Peyer's patch (tissue), 4 donors: Measurements from ENCODE around the gene POLR1D. TPM values are rescaled to one million over a fixed set of nuclear protein-coding genes. Genes with fewer than 3 reads are reported as not detected.

Source experiments
- DNase-seq, 3 donors: peaks; one replicate each; pipeline ENCODE4 v3.0.0-alpha.2; 2017 to 2019
- H3K27ac ChIP-seq, 4 donors: fragments of 200-600 bp; sonication (generic); one replicate each; pipeline ENCODE4 v1.5.1; 2016 to 2019
- H3K27me3 ChIP-seq, 2 donors: fragments of 200-600 bp; sonication (generic); one replicate each; pipeline ENCODE4 v1.5.1; 2019
- H3K36me3 ChIP-seq, 3 donors: fragments of 200-600 bp; sonication (generic); one replicate each; pipeline ENCODE4 v1.5.1; 2016 to 2019
- H3K4me1 ChIP-seq, 4 donors: fragments of 200-600 bp; sonication (generic); one replicate each; pipeline ENCODE4 v1.5.1; 2016 to 2019
- H3K4me3 ChIP-seq, 4 donors: fragments of 200-600 bp; sonication (generic); 1 replicate in 3 of 4; 2 replicates in 1 of 4; pipeline ENCODE4 v1.5.1; 2016 to 2019; ENCODE audit warnings: mild to moderate bottlenecking in 1 of 4
- H3K9me3 ChIP-seq, 4 donors: fragments of 200-600 bp; sonication (generic); one replicate each; pipeline ENCODE4 v1.5.1; 2016 to 2019; ENCODE audit warnings: mild to moderate bottlenecking in 1 of 4
- POLR2A ChIP-seq, 2 donors: fragments of 450-650 bp; IDR thresholded peaks; one replicate each; pipeline ENCODE4 v1.5.1; 2017; ENCODE audit warnings: antibody characterized with exemption in 2 of 2, mild to moderate bottlenecking in 2 of 2, moderate library complexity in 2 of 2
- total RNA-seq, 4 donors: library from RNA; depleted of rRNA; stranded (reverse); fragments of >200 nt; gene quantifications; one replicate each; pipeline ENCODE4 v1.1.0, GENCODE V29; 2016
- TF ChIP-seq, protein P1 (sequence below), 6 experiments: fragments of 450-650 bp in 4 of 6; fragments of 200-600 bp in 2 of 6; sonication (generic) in 1 of 6; IDR thresholded peaks; one replicate each; pipeline ENCODE4 v1.5.1; 2017 to 2019; ENCODE audit warnings: antibody characterized with exemption in 6 of 6, mild to moderate bottlenecking in 3 of 6, moderate library complexity in 1 of 6

Gene POLR1D
- total RNA-seq, 4 donors from 2014 or later = 83.3 to 104 (median 90.5) TPM

DNA sequence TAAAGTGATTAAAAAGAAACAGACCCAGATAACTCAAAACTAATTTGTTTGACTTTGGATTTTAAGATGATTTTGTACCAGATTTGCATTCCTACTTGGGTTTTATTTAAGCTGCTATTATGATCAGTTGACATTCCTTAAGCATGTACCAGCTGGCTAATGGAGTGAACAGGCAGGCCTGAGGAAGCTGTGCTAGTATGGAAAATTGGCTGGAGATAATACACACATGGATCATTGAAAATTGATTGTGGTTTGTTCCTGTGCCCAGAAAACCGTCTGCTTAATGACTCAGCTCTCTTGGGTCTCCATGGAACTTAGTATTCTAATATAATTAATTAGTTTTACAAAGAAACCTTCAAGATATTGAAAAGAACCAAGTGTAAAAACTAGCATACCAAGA, 22.6 kb downstream of the POLR1D start:
- H3K36me3 ChIP-seq = peaks cover 0 to 12% (median 0%) of the 10 kb centered on the region in 3 donors
- no peak overlapping the region for H3K27ac ChIP-seq
- H3K27me3 ChIP-seq = no peaks in the 10 kb centered on the region
- TF ChIP-seq, protein P1, sequence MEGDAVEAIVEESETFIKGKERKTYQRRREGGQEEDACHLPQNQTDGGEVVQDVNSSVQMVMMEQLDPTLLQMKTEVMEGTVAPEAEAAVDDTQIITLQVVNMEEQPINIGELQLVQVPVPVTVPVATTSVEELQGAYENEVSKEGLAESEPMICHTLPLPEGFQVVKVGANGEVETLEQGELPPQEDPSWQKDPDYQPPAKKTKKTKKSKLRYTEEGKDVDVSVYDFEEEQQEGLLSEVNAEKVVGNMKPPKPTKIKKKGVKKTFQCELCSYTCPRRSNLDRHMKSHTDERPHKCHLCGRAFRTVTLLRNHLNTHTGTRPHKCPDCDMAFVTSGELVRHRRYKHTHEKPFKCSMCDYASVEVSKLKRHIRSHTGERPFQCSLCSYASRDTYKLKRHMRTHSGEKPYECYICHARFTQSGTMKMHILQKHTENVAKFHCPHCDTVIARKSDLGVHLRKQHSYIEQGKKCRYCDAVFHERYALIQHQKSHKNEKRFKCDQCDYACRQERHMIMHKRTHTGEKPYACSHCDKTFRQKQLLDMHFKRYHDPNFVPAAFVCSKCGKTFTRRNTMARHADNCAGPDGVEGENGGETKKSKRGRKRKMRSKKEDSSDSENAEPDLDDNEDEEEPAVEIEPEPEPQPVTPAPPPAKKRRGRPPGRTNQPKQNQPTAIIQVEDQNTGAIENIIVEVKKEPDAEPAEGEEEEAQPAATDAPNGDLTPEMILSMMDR (IDR thresholded peaks at IDR 0.05) = no peak
- no peak for TF ChIP-seq POLR2A (IDR thresholded peaks at IDR 0.05)
- H3K4me1 ChIP-seq = peaks cover 0 to 16% (median 0%) of the 10 kb centered on the region in 4 donors
- H3K4me3 ChIP-seq = no peak overlapping the region
- DNase-seq = no peak
- H3K9me3 ChIP-seq = no peaks in the 10 kb centered on the region

DNA sequence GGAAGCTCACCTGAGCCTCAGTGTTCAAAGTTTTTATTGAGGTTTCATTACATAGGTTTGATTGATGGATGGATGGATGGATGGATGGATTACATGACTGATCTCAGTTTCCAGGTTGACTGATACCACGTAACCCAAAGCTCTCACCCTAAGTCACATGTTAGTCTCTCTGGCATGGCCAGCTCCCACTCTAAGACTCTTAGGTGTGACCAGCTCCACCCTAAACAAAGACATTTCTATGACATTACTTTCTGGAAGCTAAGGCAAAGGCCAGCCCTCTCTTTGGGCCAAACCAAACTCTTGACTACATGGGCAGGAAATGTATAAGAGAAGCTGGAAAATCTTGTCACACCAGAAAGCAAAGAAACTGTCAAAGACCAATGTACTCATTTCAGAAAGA, 28.6 kb downstream of the POLR1D start:
- H3K9me3 ChIP-seq = peaks cover 0 to 10% (median 5%) of the 10 kb centered on the region in 4 donors
- no peaks in the 10 kb centered on the region for H3K27me3 ChIP-seq
- H3K27ac ChIP-seq = no peak overlapping the region
- no peak for TF ChIP-seq POLR2A (IDR thresholded peaks at IDR 0.05)
- TF ChIP-seq, protein P1 (IDR thresholded peaks at IDR 0.05) = no peak
- H3K4me1 ChIP-seq = no peaks in the 10 kb centered on the region
- no peak for DNase-seq
- no peak overlapping the region for H3K4me3 ChIP-seq
- peaks cover 0 to 37% (median 4%) of the 10 kb centered on the region in 3 donors for H3K36me3 ChIP-seq

DNA sequence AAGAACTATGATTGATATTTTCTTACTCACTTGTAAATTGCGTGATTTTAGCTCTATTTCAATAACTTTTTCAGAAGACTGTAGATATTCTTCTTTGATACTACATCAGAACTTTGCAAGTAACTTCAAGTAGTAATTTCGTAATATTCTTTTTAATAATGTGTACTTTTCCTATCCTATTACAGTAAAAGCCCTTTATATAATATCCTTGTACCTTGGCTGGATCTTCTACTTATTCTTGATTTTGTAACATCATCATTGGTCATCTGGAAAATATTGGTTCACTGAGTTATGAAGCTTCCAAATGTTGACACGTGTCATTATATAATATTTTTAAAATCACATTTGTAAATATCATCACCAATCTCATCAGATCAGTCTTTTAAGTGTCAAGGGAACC, 32.4 kb downstream of the POLR1D start:
- peaks cover 0 to 10% (median 5%) of the 10 kb centered on the region in 4 donors for H3K9me3 ChIP-seq
- no peak overlapping the region for H3K4me3 ChIP-seq
- H3K36me3 ChIP-seq = peaks cover 0 to 27% (median 4%) of the 10 kb centered on the region in 3 donors
- no peak for DNase-seq
- no peak overlapping the region for H3K27ac ChIP-seq
- TF ChIP-seq POLR2A (IDR thresholded peaks at IDR 0.05) = no peak
- TF ChIP-seq, protein P1 (IDR thresholded peaks at IDR 0.05) = no peak
- peaks cover 0 to 6% (median 0%) of the 10 kb centered on the region in 4 donors for H3K4me1 ChIP-seq
- no peaks in the 10 kb centered on the region for H3K27me3 ChIP-seq

DNA sequence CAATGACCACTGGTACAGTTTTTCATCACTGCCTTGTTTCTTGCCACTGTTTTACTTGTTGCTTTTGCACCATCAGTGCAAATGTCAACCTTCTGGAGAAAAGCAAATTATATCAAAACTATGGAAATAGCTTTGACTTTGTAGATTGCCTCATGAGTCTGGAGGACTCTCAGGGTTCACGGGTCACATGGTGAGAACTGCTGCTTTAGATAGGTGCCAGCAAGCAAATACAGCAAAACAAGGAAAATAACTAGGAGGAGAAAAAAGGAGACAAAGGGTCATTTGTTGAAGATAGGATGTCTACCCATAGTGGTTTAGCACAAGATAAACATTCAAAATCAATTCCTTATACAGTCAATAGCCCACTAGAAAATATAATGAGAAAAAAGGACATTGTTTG, 33.1 kb downstream of the POLR1D start:
- Histone ChIP-seq H3K4me3 (no peak overlapping the region), H3K27me3 (no peaks in the 10 kb centered on the region), H3K4me1 (peaks cover 0 to 10% (median 1%) of the 10 kb centered on the region in 4 donors), H3K36me3 (peaks cover 0 to 20% (median 1%) of the 10 kb centered on the region in 3 donors), H3K9me3 (peaks cover 0 to 7% (median 3%) of the 10 kb centered on the region in 4 donors), H3K27ac (no peak overlapping the region)
- no peak for DNase-seq
- TF ChIP-seq, protein P1 (IDR thresholded peaks at IDR 0.05) = no peak
- TF ChIP-seq POLR2A (IDR thresholded peaks at IDR 0.05) = no peak

DNA sequence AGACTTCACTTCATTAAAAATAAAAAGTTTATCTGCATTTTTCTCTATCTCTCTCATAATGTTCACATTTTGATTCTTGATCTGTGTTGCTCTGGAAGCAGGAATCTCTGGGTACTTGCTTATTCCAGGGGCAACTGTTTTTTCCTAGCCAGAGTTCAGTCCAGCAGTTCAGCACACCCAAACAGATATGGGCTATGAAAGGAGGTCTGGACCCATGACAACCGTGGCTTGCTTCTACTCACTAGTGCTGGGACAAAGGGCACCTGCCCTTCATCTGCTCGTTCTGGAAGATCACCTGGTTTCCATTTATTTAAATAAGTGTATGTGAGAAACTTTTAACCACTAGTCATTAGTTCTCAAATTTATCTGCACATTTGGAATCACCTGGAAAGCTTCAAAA, 36.0 kb downstream of the POLR1D start:
- no peak for DNase-seq

More for the DNA sequence above, 36.0 kb downstream of the POLR1D start:
- no peaks in the 10 kb centered on the region for H3K27me3 ChIP-seq
- no peak overlapping the region for H3K27ac ChIP-seq
- TF ChIP-seq, protein P1 (IDR thresholded peaks at IDR 0.05) = no peak
- TF ChIP-seq POLR2A (IDR thresholded peaks at IDR 0.05) = no peak
- H3K4me1 ChIP-seq = peaks cover 0 to 10% (median 1%) of the 10 kb centered on the region in 4 donors
- H3K9me3 ChIP-seq = no peaks in the 10 kb centered on the region
- H3K4me3 ChIP-seq = no peak overlapping the region
- H3K36me3 ChIP-seq = no peaks in the 10 kb centered on the region
